ENCODE data around the gene TSACC. TPM values are rescaled to one million over a fixed set of nuclear protein-coding genes. Genes with fewer than 3 reads are reported as not detected.

Gene TSACC
- total RNA-seq, 1 donor from 2014 or later: not detected

- no peak for TF ChIP-seq CTCF (IDR thresholded peaks at IDR 0.05)
- Mint-ChIP-seq H3K9me3 (ENCODE audit: unreplicated experiment) (no peaks in the 10 kb centered on the region), H3K27me3 (ENCODE audit: unreplicated experiment) (peaks cover 12% of the 10 kb centered on the region), H3K4me3 (ENCODE audit: unreplicated experiment) (no peak overlapping the region), H3K4me1 (ENCODE audit: unreplicated experiment) (no peaks in the 10 kb centered on the region), H3K36me3 (ENCODE audit: unreplicated experiment) (no peaks in the 10 kb centered on the region), H3K27ac (ENCODE audit: unreplicated experiment) (no peak overlapping the region)
- DNase-seq (ENCODE audit: extremely low spot score, unreplicated experiment): no peak
These were observed 44.2 kb downstream of the TSACC start for GRCh38 chr1:156382561-156382960.

GRCh38 chr1:156383023-156383422 is 44.7 kb downstream of the TSACC start:
- no peak overlapping the region for H3K4me3 Mint-ChIP-seq (ENCODE audit: unreplicated experiment)
- no peak for DNase-seq (ENCODE audit: extremely low spot score, unreplicated experiment)
- no peaks in the 10 kb centered on the region for H3K4me1 Mint-ChIP-seq (ENCODE audit: unreplicated experiment)
- H3K9me3 Mint-ChIP-seq (ENCODE audit: unreplicated experiment): no peaks in the 10 kb centered on the region
- peak; percentile 84 for TF ChIP-seq CTCF (IDR thresholded peaks at IDR 0.05)
- H3K27ac Mint-ChIP-seq (ENCODE audit: unreplicated experiment): no peak overlapping the region
- H3K36me3 Mint-ChIP-seq (ENCODE audit: unreplicated experiment): no peaks in the 10 kb centered on the region
- peaks cover 16% of the 10 kb centered on the region for H3K27me3 Mint-ChIP-seq (ENCODE audit: unreplicated experiment)

- no peak for DNase-seq (ENCODE audit: extremely low spot score, unreplicated experiment)
- no peak overlapping the region for H3K27ac Mint-ChIP-seq (ENCODE audit: unreplicated experiment)
- no peak overlapping the region for H3K4me3 Mint-ChIP-seq (ENCODE audit: unreplicated experiment)
- peaks cover 22% of the 10 kb centered on the region for H3K27me3 Mint-ChIP-seq (ENCODE audit: unreplicated experiment)
- no peak for TF ChIP-seq CTCF (IDR thresholded peaks at IDR 0.05)
- no peaks in the 10 kb centered on the region for H3K9me3 Mint-ChIP-seq (ENCODE audit: unreplicated experiment)
- no peaks in the 10 kb centered on the region for H3K36me3 Mint-ChIP-seq (ENCODE audit: unreplicated experiment)
- no peaks in the 10 kb centered on the region for H3K4me1 Mint-ChIP-seq (ENCODE audit: unreplicated experiment)
These were observed 45.7 kb downstream of the TSACC start for GRCh38 chr1:156384007-156384406.

- no peaks in the 10 kb centered on the region for H3K36me3 Mint-ChIP-seq (ENCODE audit: unreplicated experiment)
These were observed 46.3 kb downstream of the TSACC start for GRCh38 chr1:156384658-156385057.

GRCh38 chr1:156385534-156386031 is 47.3 kb downstream of the TSACC start:
- Mint-ChIP-seq H3K36me3 (ENCODE audit: unreplicated experiment) (no peaks in the 10 kb centered on the region), H3K4me3 (ENCODE audit: unreplicated experiment) (no peak overlapping the region), H3K27ac (ENCODE audit: unreplicated experiment) (no peak overlapping the region), H3K9me3 (ENCODE audit: unreplicated experiment) (no peaks in the 10 kb centered on the region), H3K27me3 (ENCODE audit: unreplicated experiment) (peaks cover 33% of the 10 kb centered on the region), H3K4me1 (ENCODE audit: unreplicated experiment) (no peaks in the 10 kb centered on the region)
- peak; percentile 90 for DNase-seq (ENCODE audit: extremely low spot score, unreplicated experiment)
- peak; percentile 81 for TF ChIP-seq CTCF (IDR thresholded peaks at IDR 0.05)

More at GRCh38 chr1:156384658-156385057, 46.3 kb downstream of the TSACC start:
- Mint-ChIP-seq H3K27me3 (ENCODE audit: unreplicated experiment) (peaks cover 28% of the 10 kb centered on the region), H3K4me3 (ENCODE audit: unreplicated experiment) (no peak overlapping the region), H3K27ac (ENCODE audit: unreplicated experiment) (no peak overlapping the region), H3K4me1 (ENCODE audit: unreplicated experiment) (no peaks in the 10 kb centered on the region), H3K9me3 (ENCODE audit: unreplicated experiment) (no peaks in the 10 kb centered on the region)
- TF ChIP-seq CTCF (IDR thresholded peaks at IDR 0.05): no peak
- DNase-seq (ENCODE audit: extremely low spot score, unreplicated experiment): no peak

All from osteocyte (in vitro differentiated cells).